Sigmoid colon (tissue), 4 donors: ENCODE data around the gene ALDH1L1.

Source experiments
- POLR2A ChIP-seq, 2 donors: fragments of 450-650 bp; IDR thresholded peaks; one replicate each; pipeline ENCODE4 v1.6.1; 2016; ENCODE audit warnings: antibody characterized with exemption in 2 of 2, mild to moderate bottlenecking in 2 of 2, moderate library complexity in 2 of 2
- POLR2AphosphoS5 ChIP-seq, 4 donors: sonication (generic); formaldehyde crosslinking; IDR thresholded peaks; one replicate each; pipeline ENCODE4 v1.6.1; 2017; ENCODE audit warnings: antibody characterized with exemption in 4 of 4
- TF ChIP-seq, protein P1 (sequence below), 4 experiments: fragments of 450-650 bp in 3 of 4; fragments of 200-600 bp in 1 of 4; IDR thresholded peaks; one replicate each; pipeline ENCODE4 v1.5.1; 2016 to 2019; ENCODE audit warnings: antibody characterized with exemption in 4 of 4, mild to moderate bottlenecking in 3 of 4, moderate library complexity in 2 of 4

DNA sequence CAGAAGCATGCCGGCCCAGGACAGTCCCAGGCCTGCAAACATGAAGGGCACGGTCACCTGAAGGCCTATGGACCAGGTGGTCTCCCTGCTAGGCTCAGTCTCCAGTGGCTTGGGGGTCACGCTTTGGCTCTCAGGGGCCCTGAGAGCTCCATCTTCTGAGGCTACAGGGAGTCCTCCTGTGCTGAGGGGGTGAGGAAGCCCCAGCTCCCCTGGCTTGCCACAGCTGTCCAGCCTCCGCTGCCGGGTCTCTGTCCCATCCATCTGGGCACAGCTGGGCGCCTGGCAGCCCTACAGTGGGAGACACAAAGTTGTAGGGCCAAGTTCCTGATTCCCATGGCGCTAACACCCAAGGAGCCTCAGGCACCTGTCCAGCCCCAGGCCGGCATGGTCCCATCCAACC, 112.4 kb downstream of the ALDH1L1 start:
- TF ChIP-seq, protein P1, sequence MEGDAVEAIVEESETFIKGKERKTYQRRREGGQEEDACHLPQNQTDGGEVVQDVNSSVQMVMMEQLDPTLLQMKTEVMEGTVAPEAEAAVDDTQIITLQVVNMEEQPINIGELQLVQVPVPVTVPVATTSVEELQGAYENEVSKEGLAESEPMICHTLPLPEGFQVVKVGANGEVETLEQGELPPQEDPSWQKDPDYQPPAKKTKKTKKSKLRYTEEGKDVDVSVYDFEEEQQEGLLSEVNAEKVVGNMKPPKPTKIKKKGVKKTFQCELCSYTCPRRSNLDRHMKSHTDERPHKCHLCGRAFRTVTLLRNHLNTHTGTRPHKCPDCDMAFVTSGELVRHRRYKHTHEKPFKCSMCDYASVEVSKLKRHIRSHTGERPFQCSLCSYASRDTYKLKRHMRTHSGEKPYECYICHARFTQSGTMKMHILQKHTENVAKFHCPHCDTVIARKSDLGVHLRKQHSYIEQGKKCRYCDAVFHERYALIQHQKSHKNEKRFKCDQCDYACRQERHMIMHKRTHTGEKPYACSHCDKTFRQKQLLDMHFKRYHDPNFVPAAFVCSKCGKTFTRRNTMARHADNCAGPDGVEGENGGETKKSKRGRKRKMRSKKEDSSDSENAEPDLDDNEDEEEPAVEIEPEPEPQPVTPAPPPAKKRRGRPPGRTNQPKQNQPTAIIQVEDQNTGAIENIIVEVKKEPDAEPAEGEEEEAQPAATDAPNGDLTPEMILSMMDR (IDR thresholded peaks at IDR 0.05), result no peak
- no peak for TF ChIP-seq POLR2A (IDR thresholded peaks at IDR 0.05)
- TF ChIP-seq POLR2AphosphoS5 (IDR thresholded peaks at IDR 0.05), result no peak
